K562 (cell line): ENCODE measurements around the gene POLG. TPM values are rescaled to one million over a fixed set of nuclear protein-coding genes. Genes with fewer than 3 reads are reported as not detected.

ENCODE experiments used
- ATAC-seq: fragments of 200-7000 bp; cut with Tn5 transposase; 3 replicates; pipeline ENCODE4 v1.9.1; 2020; ENCODE audit warnings: moderate library complexity
- BruUV-seq: library from RNA; stranded (reverse); fragments of 400-500 nt; replicated peaks from 2 replicates; lab custom pipeline; 2021; lab: Mats Ljungman, UMichigan
- CTCF ChIA-PET: fragments of 300-600 bp; formaldehyde crosslinking; extraction: SDS; loops from one replicate; lab custom pipeline; 2021; ENCODE audit warnings: low intra/inter-chr PET ratio; lab: Yijun Ruan, JAX
- POLR2A ChIA-PET: fragments of 300-600, 350-650 bp; sonication (Branson Sonifier 250); formaldehyde crosslinking; extraction: SDS; loops from one replicate; lab custom pipeline; 2021; ENCODE audit warnings: antibody characterized with exemption, inconsistent platforms; lab: Yijun Ruan, JAX
- DNase-seq, 4 experiments: peaks; one replicate each; pipeline versions ENCODE4 v3.0.0 to v3.0.0-alpha.2; 2011 to 2018; ENCODE audit warnings: low spot score in 3 of 4, mixed read lengths in 3 of 4; ENCODE audit errors: extremely low read depth in 1 of 4
- FAIRE-seq: peaks from 2 replicates; lab custom pipeline; 2011; peaks lifted over from hg19 to GRCh38; lab: Jason Lieb, UNC
- H2AFZ ChIP-seq: 2 replicates; pipeline ENCODE4 v1.6.0; 2011; ENCODE audit warnings: low read depth, low read length, control low read depth, inconsistent platforms
- H3K27ac ChIP-seq: fragments of 200-600 bp; 3 replicates; pipeline ENCODE4 v1.8.0; 2011; ENCODE audit warnings: low read depth, mild to moderate bottlenecking, control low read depth, inconsistent platforms, low read length, moderate library complexity, mixed read lengths; ENCODE audit errors: extremely low read depth
- H3K27me3 ChIP-seq, 2 experiments: fragments of 300-600 bp in 1 of 2; 2 replicates in 1 of 2; 3 replicates in 1 of 2; pipeline versions ENCODE4 v1.6.0 to v1.8.0; 2011; ENCODE audit warnings: inconsistent platforms in 2 of 2, low read length in 2 of 2, mild to moderate bottlenecking in 1 of 2, mixed read lengths in 1 of 2, moderate library complexity in 1 of 2; ENCODE audit not compliant: control insufficient read depth in 2 of 2, insufficient read depth in 2 of 2
- H3K36me3 ChIP-seq: fragments of 300-600 bp; 3 replicates; pipeline ENCODE4 v1.8.0; 2011; ENCODE audit warnings: mild to moderate bottlenecking, low read length, inconsistent platforms; ENCODE audit not compliant: control insufficient read depth, insufficient read depth
- H3K4me1 ChIP-seq, 2 experiments: fragments of 200-600 bp in 1 of 2; replicated peaks in 1 of 2; 2 replicates in 1 of 2; 3 replicates in 1 of 2; pipeline versions ENCODE4 v1.5.1 to v1.8.0; 2011; ENCODE audit warnings: inconsistent platforms in 2 of 2, low read length in 2 of 2, mild to moderate bottlenecking in 1 of 2, mixed read lengths in 1 of 2, moderate library complexity in 1 of 2; ENCODE audit not compliant: control insufficient read depth in 2 of 2, insufficient read depth in 2 of 2
- H3K4me2 ChIP-seq: 2 replicates; pipeline ENCODE4 v1.6.1; 2011; ENCODE audit warnings: low read length, control low read depth, inconsistent platforms, mixed read lengths; ENCODE audit not compliant: insufficient read depth
- H3K4me3 ChIP-seq: fragments of 200-600 bp; sonication (generic), shearing (Covaris generic); 2 replicates; pipeline ENCODE4 v1.5.1; 2016; ENCODE audit warnings: control low read depth, inconsistent platforms
- H3K79me2 ChIP-seq: fragments of 200-600 bp; 3 replicates; pipeline ENCODE4 v1.8.0; 2011; ENCODE audit warnings: low read length, inconsistent platforms; ENCODE audit not compliant: control insufficient read depth, insufficient read depth
- H3K9ac ChIP-seq, 2 experiments: 2 replicates each; pipeline versions ENCODE4 v1.6.0 to v1.6.1; 2011; ENCODE audit warnings: low read depth in 2 of 2, low read length in 2 of 2, control low read depth in 1 of 2, inconsistent platforms in 1 of 2, mild to moderate bottlenecking in 1 of 2, mixed read lengths in 1 of 2; ENCODE audit not compliant: insufficient read depth in 1 of 2
- H3K9me1 ChIP-seq: one replicate; pipeline ENCODE4 v1.6.0; 2011; ENCODE audit warnings: inconsistent platforms, mild to moderate bottlenecking, low read length, moderate library complexity; ENCODE audit not compliant: control insufficient read depth, insufficient read depth
- H3K9me3 ChIP-seq: replicated peaks from 2 replicates; pipeline ENCODE4 v1.5.1; 2011; ENCODE audit warnings: low read depth, low read length, inconsistent platforms; ENCODE audit not compliant: control insufficient read depth, insufficient read depth
- H4K20me1 ChIP-seq: replicated peaks from 2 replicates; pipeline ENCODE4 v1.6.1; 2011; ENCODE audit warnings: low read length, inconsistent platforms, mixed read lengths; ENCODE audit not compliant: control insufficient read depth, insufficient read depth
- POLR2AphosphoS2 ChIP-seq: IDR thresholded peaks from 2 replicates; pipeline ENCODE4 v1.6.1; 2012; ENCODE audit warnings: low read length, improper control_type of control experiment
- RBM22 ChIP-seq: fragments of 200-400 bp; formaldehyde crosslinking; IDR thresholded peaks from 2 replicates; pipeline ENCODE4 v1.6.1; 2018; ENCODE audit warnings: low read length, low read depth; ENCODE audit not compliant: poor library complexity, severe bottlenecking
- RBM39 ChIP-seq: fragments of 200-400 bp; formaldehyde crosslinking; optimal IDR thresholded peaks from 2 replicates; pipeline ENCODE3; 2018; ENCODE audit warnings: low read depth, low read length
- TCFL5 ChIP-seq: fragments of 250-450 bp; sonication (Bioruptor Pico); conservative IDR thresholded peaks from 2 replicates; pipeline ENCODE4 v1.6.1; 2021; ENCODE audit warnings: mild to moderate bottlenecking, moderate library complexity, matching md5 sums
- WGBS: fragments of 100-300 bp; shearing (Covaris generic); methylation state at CpG from one replicate; pipeline ENCODE4 v1.1.6; 2016; ENCODE audit warnings: low coverage, mixed read lengths; ENCODE audit not compliant: insufficient coverage; ENCODE audit errors: missing lambda C conversion rate; 5-methylcytosine and 5-hydroxymethylcytosine counted together
- in situ Hi-C: fragments of 300-500 bp; cut with MboI; formaldehyde crosslinking; loops from 4 replicates; pipeline ENCODE4 v1.15.0; 2018; ENCODE audit warnings: inconsistent platforms, mixed read lengths
- intact Hi-C: fragments of 100-400 bp; cut with micrococcal nuclease; formaldehyde crosslinking; loops from 2 replicates; pipeline ENCODE4 v1.14.2; 2022
- polyA plus RNA-seq, 8 experiments: library from polyadenylated mRNA; depleted of rRNA in 4 of 8; stranded (reverse) in 5 of 8; unstranded in 3 of 8; fragments of >200 nt; fragmentation: Nextera tagmentation in 2 of 8; fragmentation: Illumina TruSeq in 1 of 8; extraction: Ambion mirVana in 2 of 8; extraction: Trizol in 1 of 8; gene quantifications; 2 replicates each; pipeline versions ENCODE4 v1.2.1 to v1.2.3, GENCODE V29; 2011 to 2014; ENCODE audit warnings: inconsistent platforms in 1 of 8, missing spikeins in 1 of 8
- total RNA-seq, 7 experiments: library from RNA; depleted of rRNA in 6 of 7; stranded (reverse); fragments of >200 nt in 6 of 7; fragmentation: Illumina TruSeq in 2 of 7; extraction: Trizol in 2 of 7; gene quantifications; 2 replicates each; pipeline versions ENCODE4 v1.2.1 to v1.2.3, GENCODE V29; 2011 to 2021; ENCODE audit warnings: low replicate concordance in 1 of 7
- TF ChIP-seq, protein P1 (sequence below): fragments of 250-450 bp; sonication (Bioruptor Pico); IDR thresholded peaks from 2 replicates; pipeline ENCODE4 v1.5.1; 2021; ENCODE audit warnings: mild to moderate bottlenecking

POLG gene
- total and polyA plus RNA-seq, 9 of the 15 experiments (the other 6 are each of a cell fraction or from before 2014, with no cell fraction given): 15.2 to 83.8 (median 38.6) TPM

GRCh38 chr15:89308236-89308635, 26.4 kb downstream of the POLG start:
- no peaks in the 10 kb centered on the region for H3K79me2 ChIP-seq
- peaks cover 90% of the 10 kb centered on the region for H3K36me3 ChIP-seq
- POLR2A ChIA-PET: interaction anchor here (0.6 to 1.1 kb wide), 2 partner anchors 26 to 102 kb away, joined by 3 to 4 read pairs; partner anchors contain the start of gene POLG

More at GRCh38 chr15:89308236-89308635, 26.4 kb downstream of the POLG start:
- ATAC-seq (no peak), FAIRE-seq (no peak)
- Histone ChIP-seq H3K27ac (no peak overlapping the region), H3K9me3 (no peaks in the 10 kb centered on the region)
- CTCF ChIA-PET: no interaction called here
- intact Hi-C loops: loop anchor here (5.0 kb wide), 1 partner anchor 101 kb away; no protein-coding TSS in a partner anchor
- TF ChIP-seq TCFL5: no peak
- TF ChIP-seq, protein P1, sequence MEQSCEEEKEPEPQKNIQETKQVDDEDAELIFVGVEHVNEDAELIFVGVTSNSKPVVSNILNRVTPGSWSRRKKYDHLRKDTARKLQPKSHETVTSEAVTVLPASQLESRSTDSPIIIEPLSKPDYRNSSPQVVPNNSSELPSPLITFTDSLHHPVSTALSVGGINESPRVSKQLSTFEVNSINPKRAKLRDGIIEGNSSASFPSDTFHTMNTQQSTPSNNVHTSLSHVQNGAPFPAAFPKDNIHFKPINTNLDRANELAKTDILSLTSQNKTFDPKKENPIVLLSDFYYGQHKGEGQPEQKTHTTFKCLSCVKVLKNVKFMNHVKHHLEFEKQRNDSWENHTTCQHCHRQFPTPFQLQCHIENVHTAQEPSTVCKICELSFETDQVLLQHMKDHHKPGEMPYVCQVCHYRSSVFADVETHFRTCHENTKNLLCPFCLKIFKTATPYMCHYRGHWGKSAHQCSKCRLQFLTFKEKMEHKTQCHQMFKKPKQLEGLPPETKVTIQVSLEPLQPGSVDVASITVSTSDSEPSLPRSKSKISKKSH (CRISPR knock-in tag): no peak
- TF ChIP-seq POLR2AphosphoS2: peak; percentile 43; the same call in 1 of the 2 replicates
- TF ChIP-seq RBM22: no peak
- TF ChIP-seq RBM39: no peak
- TF ChIP-seq, all 486 proteins: peak for 1
- no peak for DNase-seq
- no peak overlapping the region for H2AFZ ChIP-seq
- in situ Hi-C loops: no loop called here
- no peaks in the 10 kb centered on the region for H3K9me1 ChIP-seq
- H4K20me1 ChIP-seq: no peaks in the 10 kb centered on the region
- no peaks in the 10 kb centered on the region for H3K27me3 ChIP-seq
- 71% methylated on average over 3 of the region's 3 CpGs for WGBS
- peaks cover 0 to 6% of the 10 kb centered on the region in 2 experiments; a peak in 2 of 5 replicates for H3K4me1 ChIP-seq
- BruUV-seq: no TSS peak
- H3K4me3 ChIP-seq: no peak overlapping the region
- H3K9ac ChIP-seq: no peak overlapping the region
- no peak overlapping the region for H3K4me2 ChIP-seq
